Stimulated activated CD4-positive, alpha-beta T cell treated with anti-CD3 and anti-CD28 coated beads, Interleukin-4, amount 100 ng/mL, for 1 hour (primary cell): ENCODE data around the gene LRRC3.
"Not testable (repeated sequence)": the region's sequence is repeated elsewhere in the genome, so short reads cannot be mapped to it uniquely, and the experiment has no call there.

Experiments
- DNase-seq: peaks from one replicate; pipeline ENCODE4 v3.0.0-alpha.2; 2020

LRRC3 gene

GRCh38 chr21:44454747-44455523 lies at the start of gene LRRC3:
LRRC3 (plus strand) TSS chr21:44455510; CDS start chr21:44456645, 1,135 bp downstream.
- DNase-seq, result peak; percentile 83

GRCh38 chr21:44405948-44406872 lies 49.1 kb upstream of the LRRC3 start:
- DNase-seq, result no peak

- DNase-seq, result no peak
Observed at GRCh38 chr21:44406953-44407352, 48.4 kb upstream of the LRRC3 start.

DNA sequence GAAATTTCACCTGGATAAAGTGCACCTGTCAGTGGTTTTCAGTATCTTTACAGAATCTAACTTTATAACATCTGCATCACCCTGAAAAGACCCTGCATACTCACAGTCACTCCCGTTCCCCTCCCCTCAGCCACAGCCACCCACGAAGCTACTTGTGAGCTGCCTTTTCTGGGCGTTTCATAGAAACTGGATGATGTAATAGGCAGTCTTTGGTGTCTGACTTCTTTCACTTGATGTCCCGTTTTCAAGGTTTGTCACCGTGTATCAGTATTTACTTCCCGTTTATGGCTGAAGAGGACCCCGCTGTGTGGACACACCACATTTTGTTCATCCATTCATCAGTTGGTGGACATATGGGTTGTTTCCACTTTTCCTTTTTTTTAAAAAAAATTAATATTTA lies 47.8 kb upstream of the LRRC3 start:
- DNase-seq, result peak; percentile 48

DNA sequence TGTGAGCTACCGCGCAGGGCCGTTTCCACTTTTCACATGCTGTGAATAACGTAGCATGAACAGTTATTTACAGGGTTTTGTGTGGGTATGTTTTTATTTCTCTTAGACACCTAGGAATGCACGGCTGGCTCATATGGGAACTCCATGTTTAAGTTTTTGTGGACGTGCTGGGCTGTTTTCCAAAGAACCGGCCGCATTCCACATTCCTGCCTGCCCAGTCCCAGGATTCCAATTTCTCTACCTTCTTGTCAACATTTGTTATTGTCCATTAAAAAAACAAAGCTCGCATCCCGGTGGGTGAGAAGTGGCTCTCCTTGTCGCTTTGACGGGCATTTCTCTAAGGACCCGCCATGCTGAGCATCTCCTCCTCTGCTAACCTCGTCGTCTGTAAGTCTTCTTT lies 47.1 kb upstream of the LRRC3 start:
- DNase-seq, result no peak

DNA sequence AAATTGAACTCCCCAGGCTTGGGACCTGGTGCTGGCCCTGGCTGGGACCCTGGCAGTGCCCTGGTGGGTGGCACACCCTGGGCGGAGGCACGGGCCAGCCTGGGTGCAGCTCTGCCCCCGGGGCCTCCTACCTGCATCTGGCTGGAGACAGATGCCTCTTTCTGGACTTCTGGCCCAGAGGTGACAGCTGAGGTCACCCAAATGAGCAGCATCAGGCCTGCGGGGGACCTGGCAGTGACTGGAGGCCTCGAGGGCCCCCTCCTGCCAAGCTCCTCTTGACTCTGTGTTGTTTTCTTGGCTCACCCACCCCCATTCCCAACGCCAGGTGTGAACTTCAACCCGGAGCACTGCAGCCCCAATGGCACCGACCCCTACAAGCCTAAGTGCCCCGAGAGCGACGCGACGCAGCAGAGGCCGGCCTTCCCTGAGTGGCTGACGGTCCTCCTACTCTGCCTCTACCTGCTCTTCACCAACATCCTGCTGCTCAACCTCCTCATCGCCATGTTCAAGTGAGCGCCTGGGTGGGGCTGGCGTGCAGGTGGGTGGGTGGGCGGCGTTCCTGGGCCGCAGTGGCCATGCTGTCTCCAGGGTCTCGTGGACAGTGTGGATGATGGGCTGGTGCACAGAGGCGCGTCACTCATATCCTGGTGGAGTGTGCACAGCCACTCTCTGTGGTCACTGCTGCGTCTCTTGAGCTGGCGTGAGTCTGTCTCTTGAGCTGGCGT lies 41.6 kb upstream of the LRRC3 start:
- DNase-seq, result no peak

DNA sequence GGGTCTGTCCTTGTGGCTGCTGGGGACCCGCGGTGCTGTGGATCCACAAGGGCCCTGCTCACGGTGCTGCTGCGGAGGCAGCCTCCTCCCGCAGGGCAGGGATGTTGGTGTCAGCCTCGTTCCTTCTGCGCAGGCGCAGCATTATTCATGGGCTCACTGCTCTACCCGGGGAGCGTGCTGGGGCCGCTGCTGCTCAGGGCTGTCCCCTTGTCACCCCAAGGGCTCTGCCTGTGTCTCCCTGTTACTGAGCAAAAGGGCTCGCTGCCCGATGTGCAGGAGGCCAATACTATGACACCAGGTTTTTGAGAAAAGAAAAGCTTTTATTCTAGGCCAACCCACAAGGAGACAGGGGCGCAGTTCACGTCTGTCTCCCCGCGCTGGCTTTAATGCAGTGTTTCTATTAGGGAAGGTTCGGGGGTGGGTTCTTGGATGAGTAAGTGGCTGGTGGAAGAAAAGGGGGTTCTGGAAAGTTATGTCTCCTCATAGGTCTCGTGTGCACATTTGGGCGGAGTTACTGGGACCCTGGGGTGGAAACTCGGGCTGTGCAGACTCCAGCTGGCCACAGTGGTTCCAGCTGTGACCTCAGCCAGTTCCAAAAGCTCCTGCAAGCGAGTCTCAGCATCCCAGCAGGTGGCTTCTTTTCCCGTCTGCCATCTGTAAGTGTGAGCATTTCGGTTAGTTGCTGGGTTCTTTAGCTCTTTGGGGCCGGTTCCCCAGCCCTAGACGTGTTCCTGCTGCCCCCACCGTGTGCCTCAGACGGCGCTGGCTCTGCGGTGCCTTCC lies 40.8 kb upstream of the LRRC3 start:
- DNase-seq, result no peak

- DNase-seq, result no peak
Observed at GRCh38 chr21:44415073-44416025, 40.0 kb upstream of the LRRC3 start.

DNA sequence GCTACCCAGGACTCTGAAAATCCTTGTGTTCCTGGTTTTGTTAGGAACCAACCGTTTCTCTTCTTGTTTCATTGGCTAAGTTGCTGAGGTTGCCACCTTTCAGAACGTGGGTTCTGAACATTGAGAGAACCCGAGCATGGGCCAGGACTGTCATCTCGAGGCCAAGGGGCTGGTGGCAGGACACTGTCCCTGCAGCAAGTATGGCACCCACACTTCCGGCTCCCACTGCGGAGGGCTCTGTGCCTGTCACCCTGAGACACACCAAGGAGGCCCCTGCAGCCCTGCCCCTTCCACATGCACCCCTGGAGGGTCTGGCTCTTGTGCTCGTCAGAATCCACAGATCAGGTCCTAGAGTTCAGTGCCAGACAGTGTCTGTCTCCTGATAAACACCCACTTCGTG lies 39.1 kb upstream of the LRRC3 start:
- no peak for DNase-seq

DNA sequence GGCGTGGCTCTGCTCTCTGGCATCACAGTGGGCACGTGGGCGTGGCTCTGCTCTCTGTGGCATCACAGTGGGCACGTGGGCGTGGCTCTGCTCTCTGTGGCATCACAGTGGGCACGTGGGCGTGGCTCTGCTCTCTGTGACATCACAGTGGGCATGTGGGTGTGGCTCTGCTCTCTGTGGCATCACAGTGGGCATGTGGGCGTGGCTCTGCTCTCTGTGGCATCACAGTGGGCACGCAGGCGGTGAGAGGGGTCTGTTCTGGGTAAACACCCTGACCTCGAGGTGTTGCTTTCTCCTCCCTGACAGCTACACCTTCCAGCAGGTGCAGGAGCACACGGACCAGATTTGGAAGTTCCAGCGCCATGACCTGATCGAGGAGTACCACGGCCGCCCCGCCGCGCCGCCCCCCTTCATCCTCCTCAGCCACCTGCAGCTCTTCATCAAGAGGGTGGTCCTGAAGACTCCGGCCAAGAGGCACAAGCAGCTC lies 37.6 kb upstream of the LRRC3 start:
- not testable (repeated sequence) for DNase-seq

GRCh38 chr21:44418108-44418875 lies 37.0 kb upstream of the LRRC3 start:
- DNase-seq, result no peak

GRCh38 chr21:44418876-44419230 lies 36.5 kb upstream of the LRRC3 start:
- no peak for DNase-seq

GRCh38 chr21:44419679-44420078 lies 35.6 kb upstream of the LRRC3 start:
- DNase-seq, result no peak

DNA sequence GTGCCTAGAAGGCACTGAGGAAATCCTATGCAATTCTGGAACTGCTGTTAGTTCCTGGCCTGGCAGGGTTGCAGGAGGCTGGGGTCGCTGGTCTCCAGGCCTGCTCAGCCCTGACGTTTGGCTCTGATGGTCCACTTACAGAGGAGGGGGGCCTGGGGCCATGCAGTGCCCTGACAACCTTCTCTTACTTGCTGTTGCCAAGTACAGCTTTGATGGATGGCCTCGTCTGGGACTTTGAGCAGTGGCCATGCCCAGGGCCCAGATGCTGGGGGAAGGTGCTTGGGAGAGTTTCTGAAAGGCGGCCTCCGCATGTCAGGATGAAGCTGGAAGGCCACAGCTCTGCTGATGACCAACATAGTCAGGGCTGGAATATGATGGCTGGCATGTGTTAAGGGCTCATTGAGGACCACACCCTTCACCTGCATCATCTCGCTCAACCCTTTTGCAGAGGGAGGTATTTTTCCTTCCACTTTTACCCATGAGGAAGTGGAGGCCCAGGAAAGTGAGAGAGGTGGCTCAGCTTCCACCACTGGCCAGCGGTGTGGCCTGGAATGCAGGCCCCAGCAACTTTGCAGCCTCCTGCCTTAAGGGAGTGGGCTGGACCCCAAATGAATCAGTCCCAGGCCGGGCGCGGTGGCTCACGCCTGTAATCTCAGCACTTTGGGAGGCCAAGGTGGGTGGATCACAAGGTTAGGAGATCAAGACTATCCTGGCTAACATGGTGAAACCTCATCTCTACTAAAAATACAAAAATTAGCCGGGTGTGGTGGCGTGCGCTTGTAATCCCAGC lies 34.7 kb upstream of the LRRC3 start:
- no peak for DNase-seq

GRCh38 chr21:44421901-44422840 lies 33.1 kb upstream of the LRRC3 start:
- no peak for DNase-seq

DNA sequence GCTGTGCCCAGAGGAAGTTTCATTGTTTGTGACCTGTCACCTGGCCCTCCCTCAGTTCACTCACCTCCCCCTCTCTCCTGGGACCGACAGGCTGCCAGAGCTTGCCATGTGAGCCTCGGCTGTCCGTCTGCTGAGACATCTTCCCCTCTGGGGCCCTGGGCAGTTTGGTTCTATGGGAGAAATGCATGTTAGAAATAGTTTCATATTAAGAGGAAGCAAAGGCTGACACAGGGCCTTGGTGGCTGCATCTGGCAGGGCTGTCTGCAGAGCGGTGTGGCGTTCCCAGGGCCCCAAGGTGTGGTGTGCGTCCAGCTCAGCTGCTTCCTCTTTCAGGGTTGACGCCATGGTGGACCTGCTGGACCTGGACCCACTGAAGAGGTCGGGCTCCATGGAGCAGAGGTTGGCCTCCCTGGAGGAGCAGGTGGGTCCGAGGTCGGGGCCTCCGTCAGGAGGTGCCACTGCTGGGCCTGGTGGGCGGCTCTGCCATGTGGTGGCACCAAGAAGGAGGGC lies 31.9 kb upstream of the LRRC3 start:
- DNase-seq, result no peak

DNA sequence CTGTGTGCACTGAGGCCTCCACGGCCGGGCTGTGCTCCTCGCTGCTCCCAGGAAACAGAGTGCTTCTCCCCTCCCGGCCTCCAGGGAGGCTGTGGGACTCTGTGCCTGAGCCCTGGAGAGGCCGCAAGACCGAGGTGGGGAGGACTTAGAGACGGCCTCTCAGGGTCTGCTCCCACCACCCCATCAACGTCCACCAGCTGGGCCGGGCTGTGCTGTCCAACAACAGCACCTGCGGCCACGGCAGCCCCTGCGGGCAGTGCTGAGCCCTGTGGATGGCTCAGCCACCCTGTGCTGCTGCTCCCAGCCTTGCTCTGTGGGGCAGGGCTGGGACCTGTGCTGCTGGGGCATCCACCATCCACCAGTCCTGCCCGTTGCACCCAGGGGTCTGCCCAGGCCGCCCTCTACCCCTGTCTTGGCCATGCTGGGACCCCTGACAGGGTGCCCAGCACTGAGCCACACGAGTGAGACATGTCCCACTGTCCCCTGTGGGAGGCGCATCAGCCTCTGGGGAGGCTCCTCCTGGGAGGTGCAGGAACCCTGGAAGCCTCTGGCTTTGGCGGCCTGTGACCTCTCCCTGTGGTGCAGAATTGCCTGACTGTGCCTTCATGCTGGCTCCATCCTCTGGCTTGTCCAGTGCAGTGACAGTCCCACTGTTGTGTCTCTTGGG lies 31.2 kb upstream of the LRRC3 start:
- no peak for DNase-seq
